AG04449 (cell line): ENCODE results near the gene DHX32.

Experiments
- CTCF ChIA-PET: fragments of 350-600 bp; formaldehyde crosslinking; extraction: SDS; loops from one replicate; lab custom pipeline; 2021; ENCODE audit warnings: antibody characterized with exemption; lab: Yijun Ruan, JAX
- POLR2A ChIA-PET: fragments of 400-600, 350-600 bp; formaldehyde crosslinking; extraction: SDS; loops from one replicate; lab custom pipeline; 2020; ENCODE audit warnings: antibody characterized with exemption, inconsistent platforms; lab: Yijun Ruan, JAX
- DNase-seq: peaks from one replicate; pipeline ENCODE4 v3.0.0-alpha.2; 2010; ENCODE audit warnings: low read depth, low spot score
- H3K4me3 ChIP-seq: 2 replicates; pipeline ENCODE4 v1.5.1; 2011; ENCODE audit warnings: low read depth, mild to moderate bottlenecking, control low read depth, low read length
- TF ChIP-seq, protein P1 (sequence below): IDR thresholded peaks from one replicate; pipeline ENCODE4 v1.5.1; 2011; ENCODE audit warnings: mild to moderate bottlenecking, moderate library complexity, low read length, control low read depth, inconsistent platforms; ENCODE audit not compliant: insufficient read depth; ENCODE audit errors: missing control alignments

Gene DHX32

GRCh38 chr10:125801574-125801973 is 79.5 kb downstream of the DHX32 start:
- no peak overlapping the region for H3K4me3 ChIP-seq
- TF ChIP-seq, protein P1, sequence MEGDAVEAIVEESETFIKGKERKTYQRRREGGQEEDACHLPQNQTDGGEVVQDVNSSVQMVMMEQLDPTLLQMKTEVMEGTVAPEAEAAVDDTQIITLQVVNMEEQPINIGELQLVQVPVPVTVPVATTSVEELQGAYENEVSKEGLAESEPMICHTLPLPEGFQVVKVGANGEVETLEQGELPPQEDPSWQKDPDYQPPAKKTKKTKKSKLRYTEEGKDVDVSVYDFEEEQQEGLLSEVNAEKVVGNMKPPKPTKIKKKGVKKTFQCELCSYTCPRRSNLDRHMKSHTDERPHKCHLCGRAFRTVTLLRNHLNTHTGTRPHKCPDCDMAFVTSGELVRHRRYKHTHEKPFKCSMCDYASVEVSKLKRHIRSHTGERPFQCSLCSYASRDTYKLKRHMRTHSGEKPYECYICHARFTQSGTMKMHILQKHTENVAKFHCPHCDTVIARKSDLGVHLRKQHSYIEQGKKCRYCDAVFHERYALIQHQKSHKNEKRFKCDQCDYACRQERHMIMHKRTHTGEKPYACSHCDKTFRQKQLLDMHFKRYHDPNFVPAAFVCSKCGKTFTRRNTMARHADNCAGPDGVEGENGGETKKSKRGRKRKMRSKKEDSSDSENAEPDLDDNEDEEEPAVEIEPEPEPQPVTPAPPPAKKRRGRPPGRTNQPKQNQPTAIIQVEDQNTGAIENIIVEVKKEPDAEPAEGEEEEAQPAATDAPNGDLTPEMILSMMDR: no peak
- ChIA-PET POLR2A (no interaction called here), CTCF (no interaction called here)
- no peak for DNase-seq

DNA sequence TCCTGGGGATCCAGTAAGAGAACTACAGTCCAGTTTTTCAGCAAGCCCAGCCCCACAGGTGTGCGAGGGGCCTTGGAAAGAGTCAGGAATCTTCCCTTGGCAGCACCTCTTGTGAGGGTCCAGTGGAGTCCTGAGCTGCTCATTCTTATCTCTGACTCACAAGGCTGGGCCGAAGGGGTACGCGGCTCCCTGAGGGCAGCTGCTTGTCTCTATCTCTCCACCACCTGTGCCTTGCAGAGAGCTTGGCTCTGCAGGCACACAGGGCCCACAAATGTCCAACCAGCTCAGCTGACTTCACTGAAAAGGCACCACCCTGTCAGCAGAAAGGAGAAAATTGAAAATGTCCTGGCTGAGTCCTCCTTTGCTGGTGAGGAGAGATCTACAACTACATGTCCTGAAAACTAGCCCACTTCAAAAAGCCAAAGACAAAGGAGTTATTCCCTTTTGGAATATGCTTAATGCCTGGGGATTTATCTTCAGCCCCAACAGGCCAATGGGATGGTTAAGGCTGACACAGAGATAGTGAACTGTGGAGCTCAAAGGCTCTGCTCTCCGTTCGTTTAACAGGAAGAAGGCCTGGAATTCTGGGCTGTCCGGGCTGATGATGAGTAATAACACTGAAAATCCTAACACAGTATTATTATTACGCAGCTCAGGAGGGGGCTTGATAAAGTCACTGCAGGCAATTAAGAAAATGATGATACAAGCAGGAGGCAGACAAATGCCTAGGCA is 81.5 kb downstream of the DHX32 start:
- POLR2A ChIA-PET: no interaction called here
- H3K4me3 ChIP-seq: no peak overlapping the region
- CTCF ChIA-PET: interaction anchor here (1.3 kb wide), 1 partner anchor 11 kb away, joined by 3 read pairs; no protein-coding TSS in a partner anchor
- DNase-seq: no peak
- TF ChIP-seq, protein P1: no peak

DNA sequence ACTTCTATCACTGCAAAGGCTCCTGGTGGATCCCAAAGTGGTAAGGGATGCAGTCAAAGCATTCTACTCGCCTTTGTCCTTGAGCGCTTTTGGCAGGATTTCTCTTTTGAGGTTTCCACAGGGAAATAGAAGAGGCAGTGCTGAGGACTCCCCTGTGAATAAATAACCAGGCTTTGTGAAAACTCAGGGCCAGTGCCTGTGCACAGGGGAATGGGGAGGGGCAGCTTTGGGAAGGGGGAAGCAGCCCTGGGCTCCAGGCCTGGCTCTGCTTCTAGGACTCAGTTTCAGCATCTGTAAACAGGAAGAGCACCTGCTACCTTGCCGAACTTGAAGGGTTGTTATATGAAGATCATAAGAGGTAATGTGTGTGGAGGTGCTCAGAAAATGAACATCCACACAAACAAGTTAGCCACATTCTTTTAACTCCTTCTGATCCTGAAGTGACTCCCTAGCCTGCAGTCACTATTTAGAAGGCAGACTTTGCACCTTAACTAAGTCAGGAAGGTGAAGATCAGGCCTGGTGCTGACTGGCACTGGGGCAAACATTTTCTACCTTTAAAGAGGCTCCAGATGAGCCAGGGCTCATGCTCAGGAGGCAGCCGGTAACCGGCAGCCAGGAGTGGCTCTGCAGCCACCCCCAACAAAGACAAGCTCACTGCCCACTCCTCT is 83.0 kb downstream of the DHX32 start:
- TF ChIP-seq, protein P1: no peak
- ChIA-PET CTCF (no interaction called here), POLR2A (no interaction called here)
- no peak overlapping the region for H3K4me3 ChIP-seq
- DNase-seq: no peak

- no peak overlapping the region for H3K4me3 ChIP-seq
- no peak for DNase-seq
- CTCF ChIA-PET: no interaction called here
- POLR2A ChIA-PET: no interaction called here
- TF ChIP-seq, protein P1: no peak
These were observed 83.7 kb downstream of the DHX32 start for GRCh38 chr10:125797424-125797823.

DNA sequence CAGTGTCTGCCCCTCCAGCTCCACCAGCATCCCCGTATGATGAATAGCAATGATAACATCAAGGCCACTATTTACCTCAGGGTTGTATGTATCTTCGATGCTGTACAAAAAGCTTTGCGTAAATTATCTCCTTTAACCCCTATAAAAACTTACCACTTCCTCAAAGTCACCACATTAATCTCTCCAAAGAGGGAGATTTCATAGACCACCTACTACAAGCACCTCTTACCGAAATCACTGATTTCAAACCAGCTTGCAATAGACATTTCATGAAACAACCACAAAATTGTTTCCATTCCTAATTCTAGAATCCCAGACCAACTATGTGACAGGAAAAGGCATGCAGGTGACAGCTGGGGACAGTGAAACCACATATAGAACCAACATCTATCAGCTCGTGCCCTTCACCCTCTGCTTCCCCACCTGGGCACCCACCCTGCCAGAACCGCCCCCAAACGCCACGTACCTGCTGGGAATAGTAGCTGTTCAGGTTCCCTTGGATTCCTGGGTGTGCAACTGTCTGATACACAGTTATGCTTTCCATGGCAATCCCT is 85.4 kb downstream of the DHX32 start:
- ChIA-PET CTCF (interaction anchor here (0.7 kb wide), 1 partner anchor 12 kb away, joined by 3 read pairs; no protein-coding TSS in a partner anchor), POLR2A (no interaction called here)
- no peak overlapping the region for H3K4me3 ChIP-seq
- no peak for DNase-seq
- TF ChIP-seq, protein P1: no peak

DNA sequence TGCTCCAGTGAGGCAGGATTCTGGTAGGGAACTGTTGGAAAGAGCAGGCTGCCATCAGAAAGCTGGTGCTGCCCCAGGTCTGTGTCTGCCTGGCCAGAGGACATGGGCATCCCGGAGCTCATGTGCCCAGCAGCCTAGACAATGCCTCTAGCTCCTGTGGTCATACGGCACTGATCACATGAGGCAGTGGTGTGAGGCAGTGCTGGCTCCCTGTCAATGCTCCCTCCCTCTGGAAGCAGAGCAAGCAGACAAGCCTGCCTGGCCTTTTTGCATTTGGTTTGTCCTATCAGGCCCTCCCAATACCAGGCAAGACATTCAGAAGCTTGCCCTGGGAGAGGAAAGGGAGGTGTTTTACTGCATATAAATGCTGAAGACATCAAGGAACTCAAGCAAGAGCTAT is 86.0 kb downstream of the DHX32 start:
- POLR2A ChIA-PET: no interaction called here
- TF ChIP-seq, protein P1: no peak
- CTCF ChIA-PET: interaction anchor here (0.7 kb wide), 1 partner anchor 11 kb away, joined by 3 read pairs; no protein-coding TSS in a partner anchor

More for the DNA sequence above, 86.0 kb downstream of the DHX32 start:
- no peak for DNase-seq
- H3K4me3 ChIP-seq: no peak overlapping the region
